Glutamatergic neuron (in vitro differentiated cells): ENCODE measurements around the gene MADCAM1. TPM values are rescaled to one million over a fixed set of nuclear protein-coding genes. Genes with fewer than 3 reads are reported as not detected.

Experiments
- DNase-seq: peaks from one replicate; pipeline ENCODE4 v3.0.0; 2022
- H3K27ac Mint-ChIP-seq: one replicate; pipeline ENCODE4 v1.8.0; 2020; ENCODE audit warnings: mild to moderate bottlenecking, mixed read lengths, inconsistent platforms; ENCODE audit not compliant: unreplicated experiment
- H3K27me3 Mint-ChIP-seq: one replicate; pipeline ENCODE4 v1.8.0; 2020; ENCODE audit warnings: mild to moderate bottlenecking, moderate library complexity, mixed read lengths, inconsistent platforms; ENCODE audit not compliant: unreplicated experiment
- H3K36me3 Mint-ChIP-seq: one replicate; pipeline ENCODE4 v1.8.0; 2020; ENCODE audit warnings: mild to moderate bottlenecking, mixed read lengths, inconsistent platforms; ENCODE audit not compliant: unreplicated experiment
- H3K4me1 Mint-ChIP-seq: one replicate; pipeline ENCODE4 v1.8.0; 2020; ENCODE audit warnings: mild to moderate bottlenecking, low read depth, mixed read lengths, inconsistent platforms; ENCODE audit not compliant: unreplicated experiment
- H3K4me3 Mint-ChIP-seq: one replicate; pipeline ENCODE4 v1.8.0; 2020; ENCODE audit warnings: mild to moderate bottlenecking, mixed read lengths, inconsistent platforms; ENCODE audit not compliant: unreplicated experiment
- H3K9me3 Mint-ChIP-seq: one replicate; pipeline ENCODE4 v1.8.0; 2020; ENCODE audit warnings: mild to moderate bottlenecking, moderate library complexity, mixed read lengths, inconsistent platforms; ENCODE audit not compliant: unreplicated experiment
- total RNA-seq: library from RNA; stranded (reverse); fragmentation: NEBNext Ultra II Directional; extraction: Animal tissue kit (Norgen Biotek cat#: 25700); gene quantifications from one replicate; pipeline ENCODE4 v1.2.1, GENCODE V29; 2021; ENCODE audit not compliant: unreplicated experiment
- TF ChIP-seq, protein P1 (sequence below): fragments of 200-600 bp; sonication (generic); IDR thresholded peaks from one replicate; pipeline ENCODE4 v1.5.0; 2021; ENCODE audit not compliant: partially characterized antibody, unreplicated experiment

MADCAM1 gene
- total RNA-seq, 1 donor from 2014 or later = 1.7 TPM

DNA sequence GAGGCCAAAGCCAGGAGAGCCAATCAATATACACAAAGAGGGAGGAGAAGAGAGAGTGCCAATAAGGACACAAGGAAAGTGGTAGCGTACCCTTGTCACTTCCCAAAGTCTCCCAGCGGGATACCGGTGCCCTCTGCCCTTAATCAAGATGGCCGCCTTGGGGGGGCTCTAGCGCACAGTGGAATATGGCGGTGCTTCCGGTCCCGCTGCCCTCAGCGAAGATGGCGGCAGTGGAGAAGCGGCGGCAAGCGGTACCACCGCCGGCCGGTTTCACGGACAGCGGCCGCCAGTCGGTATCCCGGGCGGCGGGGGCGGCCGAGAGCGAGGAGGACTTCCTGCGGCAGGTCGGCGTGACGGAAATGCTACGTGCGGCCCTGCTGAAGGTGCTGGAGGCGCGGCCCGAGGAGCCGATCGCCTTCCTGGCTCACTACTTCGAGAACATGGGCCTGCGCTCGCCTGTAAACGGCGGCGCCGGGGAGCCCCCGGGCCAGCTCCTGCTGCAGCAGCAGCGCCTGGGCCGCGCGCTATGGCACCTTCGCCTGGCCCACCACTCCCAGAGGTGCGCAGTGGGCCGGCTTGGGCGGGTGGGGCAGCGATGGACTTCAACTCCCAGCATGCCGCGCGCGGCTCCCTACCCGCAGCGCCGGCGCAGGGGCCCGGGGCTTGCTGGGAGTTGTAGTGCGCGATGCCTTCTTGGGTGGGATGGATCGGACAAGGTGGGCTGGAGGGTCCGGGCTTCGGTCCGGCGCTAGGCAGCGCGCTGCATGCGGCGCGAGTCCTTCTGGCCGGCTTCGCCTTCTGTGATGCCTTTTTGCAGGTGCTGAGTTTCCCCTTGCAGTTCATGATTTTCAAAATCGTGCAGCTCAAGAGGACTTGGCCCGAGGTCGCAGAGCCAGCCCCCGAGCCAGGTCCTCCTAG is 11.3 kb downstream of the MADCAM1 start, which contains the start of gene TPGS1:
TSS of gene TPGS1 (plus strand) at position 212 of the 918 bp plus-strand sequence. CDS start at position 222, 10 bp downstream.
- H3K27me3 Mint-ChIP-seq = peaks cover 12% of the 10 kb centered on the region
- H3K4me3 Mint-ChIP-seq = peak within 1 kb of the TSS; percentile 97
- peak; percentile 89 for DNase-seq
- peaks cover 6% of the 10 kb centered on the region for H3K4me1 Mint-ChIP-seq
- TF ChIP-seq, protein P1, sequence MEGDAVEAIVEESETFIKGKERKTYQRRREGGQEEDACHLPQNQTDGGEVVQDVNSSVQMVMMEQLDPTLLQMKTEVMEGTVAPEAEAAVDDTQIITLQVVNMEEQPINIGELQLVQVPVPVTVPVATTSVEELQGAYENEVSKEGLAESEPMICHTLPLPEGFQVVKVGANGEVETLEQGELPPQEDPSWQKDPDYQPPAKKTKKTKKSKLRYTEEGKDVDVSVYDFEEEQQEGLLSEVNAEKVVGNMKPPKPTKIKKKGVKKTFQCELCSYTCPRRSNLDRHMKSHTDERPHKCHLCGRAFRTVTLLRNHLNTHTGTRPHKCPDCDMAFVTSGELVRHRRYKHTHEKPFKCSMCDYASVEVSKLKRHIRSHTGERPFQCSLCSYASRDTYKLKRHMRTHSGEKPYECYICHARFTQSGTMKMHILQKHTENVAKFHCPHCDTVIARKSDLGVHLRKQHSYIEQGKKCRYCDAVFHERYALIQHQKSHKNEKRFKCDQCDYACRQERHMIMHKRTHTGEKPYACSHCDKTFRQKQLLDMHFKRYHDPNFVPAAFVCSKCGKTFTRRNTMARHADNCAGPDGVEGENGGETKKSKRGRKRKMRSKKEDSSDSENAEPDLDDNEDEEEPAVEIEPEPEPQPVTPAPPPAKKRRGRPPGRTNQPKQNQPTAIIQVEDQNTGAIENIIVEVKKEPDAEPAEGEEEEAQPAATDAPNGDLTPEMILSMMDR = no peak
- peak within 1 kb of the TSS; percentile 100 for H3K27ac Mint-ChIP-seq
- peaks cover 10% of the 10 kb centered on the region for H3K9me3 Mint-ChIP-seq
- no peaks in the 10 kb centered on the region for H3K36me3 Mint-ChIP-seq

DNA sequence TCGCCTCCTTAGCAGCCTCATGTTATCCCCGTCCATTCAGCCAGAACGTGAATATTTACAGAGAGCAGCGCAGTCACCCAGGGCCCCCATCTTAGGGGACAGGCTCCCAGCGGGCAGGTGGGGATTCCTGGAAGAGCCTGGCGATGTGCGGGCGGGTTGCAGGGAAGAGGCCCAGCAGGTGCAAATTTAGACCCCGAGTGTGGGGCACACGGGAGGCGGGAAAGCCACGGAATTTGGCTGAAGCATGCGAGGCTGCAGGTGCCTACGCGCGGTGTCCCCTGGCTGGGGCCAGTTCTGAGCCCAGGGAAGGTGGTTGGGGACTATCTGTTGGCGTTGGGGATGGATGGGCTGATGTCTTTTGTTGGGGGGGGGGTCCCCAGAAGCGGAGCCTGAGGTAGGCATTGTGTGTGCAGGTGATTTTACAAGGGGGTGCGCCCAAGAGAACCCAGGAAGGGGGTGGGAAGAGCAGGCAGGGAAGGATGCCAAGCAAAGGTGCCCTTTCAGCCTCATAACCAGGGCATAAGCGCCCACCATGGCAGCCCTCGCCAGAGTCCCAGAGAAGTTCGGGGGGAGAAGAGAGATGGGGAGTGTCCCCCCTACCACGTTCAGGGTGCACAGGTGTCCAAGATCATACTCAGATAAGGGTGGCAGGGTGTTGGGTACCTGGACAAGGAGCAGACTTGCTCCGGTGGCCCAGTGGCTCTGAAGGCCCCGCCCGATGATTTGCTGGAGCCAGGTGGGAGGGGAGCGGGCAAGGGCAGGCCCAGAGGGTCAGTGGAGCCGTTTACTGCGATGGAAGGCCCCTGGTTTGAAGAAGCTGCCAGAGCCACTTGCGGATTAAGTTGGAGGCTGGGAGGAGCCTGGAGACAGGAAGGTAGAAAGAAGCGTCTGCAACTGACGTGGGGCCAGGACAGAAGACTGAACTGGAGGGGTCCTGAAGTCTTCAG is 12.2 kb downstream of the MADCAM1 start:
- Mint-ChIP-seq H3K4me1 (peaks cover 6% of the 10 kb centered on the region), H3K27ac (peak overlapping the region; percentile 86), H3K9me3 (peaks cover 10% of the 10 kb centered on the region), H3K4me3 (peak overlapping the region; percentile 96), H3K27me3 (peaks cover 12% of the 10 kb centered on the region), H3K36me3 (no peaks in the 10 kb centered on the region)
- TF ChIP-seq, protein P1 = no peak
- DNase-seq = no peak

DNA sequence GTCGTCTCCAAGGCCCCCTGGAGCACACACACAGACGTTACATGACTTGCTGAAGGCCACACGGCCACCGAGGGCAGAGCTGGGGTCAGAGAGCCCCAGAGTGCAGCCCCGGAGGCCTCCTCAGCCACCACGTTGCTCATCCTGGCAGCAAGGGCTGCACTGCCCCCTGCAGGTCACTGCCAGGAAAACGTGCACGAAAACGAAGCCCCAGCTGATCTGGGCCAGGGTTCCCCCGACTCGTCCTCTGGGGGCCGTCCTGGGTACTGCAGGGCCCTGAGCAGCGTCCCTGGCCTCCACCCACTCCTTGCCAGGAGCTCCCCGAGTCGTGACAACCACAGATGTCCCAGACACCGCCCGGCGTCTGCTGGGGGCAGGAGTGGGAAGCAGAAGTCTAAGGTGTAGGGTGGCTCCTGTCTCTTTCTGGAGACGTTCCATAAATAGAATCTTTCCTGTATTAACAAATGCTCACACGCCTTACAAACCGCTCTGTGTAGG is 14.4 kb downstream of the MADCAM1 start:
- Mint-ChIP-seq H3K9me3 (peaks cover 8% of the 10 kb centered on the region), H3K4me3 (peak overlapping the region; percentile 61), H3K4me1 (peaks cover 6% of the 10 kb centered on the region), H3K27me3 (peaks cover 16% of the 10 kb centered on the region), H3K36me3 (peaks cover 5% of the 10 kb centered on the region), H3K27ac (peak overlapping the region; percentile 94)
- TF ChIP-seq, protein P1 = peak; percentile 100
- peak; percentile 95 for DNase-seq

DNA sequence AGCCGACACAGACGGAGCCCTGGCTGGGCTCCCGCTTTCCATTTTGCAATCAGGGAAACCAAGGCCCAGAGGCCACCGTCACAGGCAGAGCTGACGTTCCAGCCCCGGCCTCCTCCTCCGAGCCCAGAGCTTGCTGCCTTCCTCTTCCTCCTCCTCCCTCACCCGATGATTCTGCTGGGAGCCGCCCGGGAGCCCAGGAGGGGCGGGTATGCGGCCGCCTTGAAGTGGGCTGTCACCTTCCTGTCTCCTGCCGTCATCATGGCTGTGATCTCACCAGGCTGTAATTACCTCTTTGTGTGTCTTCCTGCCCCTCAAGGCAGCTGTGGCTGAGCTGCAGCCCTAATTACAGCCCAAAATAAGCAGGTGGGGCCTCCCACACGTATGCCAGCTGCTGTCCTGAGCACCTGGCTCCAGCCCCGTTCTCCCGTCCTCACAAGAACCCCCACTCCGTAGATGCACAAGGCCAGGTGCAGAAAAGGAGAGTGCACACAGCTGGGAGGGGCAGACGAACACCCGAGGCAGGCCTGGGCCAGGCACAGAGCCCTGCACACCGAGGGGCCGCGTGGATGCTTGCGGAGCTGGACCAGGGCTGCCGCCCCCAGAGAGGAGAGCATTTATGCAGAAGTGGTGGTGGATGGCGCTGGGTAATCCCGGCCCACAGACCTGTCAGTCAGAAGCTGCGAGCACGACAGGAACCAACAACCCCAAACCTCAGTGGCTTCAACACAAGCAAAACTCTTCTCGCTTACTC is 15.0 kb downstream of the MADCAM1 start:
- TF ChIP-seq, protein P1 = no peak
- DNase-seq = peak; percentile 54
- H3K9me3 Mint-ChIP-seq = peaks cover 8% of the 10 kb centered on the region
- H3K4me1 Mint-ChIP-seq = peaks cover 6% of the 10 kb centered on the region
- H3K27ac Mint-ChIP-seq = peak overlapping the region; percentile 94
- peaks cover 5% of the 10 kb centered on the region for H3K36me3 Mint-ChIP-seq
- H3K4me3 Mint-ChIP-seq = peak overlapping the region; percentile 61
- peaks cover 16% of the 10 kb centered on the region for H3K27me3 Mint-ChIP-seq
